ENCODE data around the gene FMN2.

FMN2 gene

DNA sequence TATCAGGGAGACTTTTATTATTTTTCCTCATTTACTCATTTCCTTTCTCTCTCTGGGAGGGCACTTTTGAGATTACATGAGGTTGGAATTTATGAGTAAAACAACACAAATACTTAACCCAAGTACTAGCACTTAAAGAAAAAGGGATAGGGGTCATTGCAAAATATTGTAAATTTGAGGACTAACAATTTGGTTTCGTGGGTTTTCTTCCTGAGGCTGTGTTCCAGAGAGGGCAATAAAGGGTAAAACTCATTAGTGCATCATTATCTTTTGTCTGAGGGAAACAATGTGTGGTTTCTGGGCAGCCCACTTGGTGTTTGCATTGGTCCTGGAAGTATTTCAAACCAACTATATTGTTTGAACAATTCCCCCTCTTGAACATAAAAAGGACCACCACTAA is 423.8 kb downstream of the FMN2 start:
- DNase-seq (ENCODE audit: low read depth in 1 of 2, low spot score in 1 of 2): no peak

DNA sequence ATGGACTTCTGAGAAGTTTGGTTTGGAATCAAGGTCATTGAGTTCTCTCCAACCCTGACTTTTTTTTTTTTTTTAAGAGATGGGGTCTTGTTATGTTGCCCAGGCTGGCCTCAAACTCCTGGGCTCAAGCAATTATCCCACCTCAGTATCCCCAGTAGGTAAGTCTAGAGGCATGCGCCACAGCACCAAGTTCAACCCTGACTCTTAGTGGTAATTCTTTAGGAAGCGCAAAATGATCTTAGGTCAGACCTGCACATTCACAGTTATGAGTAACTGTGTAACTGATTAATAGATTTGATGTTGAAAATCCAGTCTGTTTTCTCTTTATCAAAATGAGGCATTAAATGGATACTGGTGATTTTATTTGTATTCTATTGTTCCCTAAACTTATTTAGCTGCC is 424.4 kb downstream of the FMN2 start:
- DNase-seq (ENCODE audit: low read depth in 1 of 2, low spot score in 1 of 2): no peak

- no peak for DNase-seq (ENCODE audit: low read depth in 1 of 2, low spot score in 1 of 2)
These were observed 426.2 kb downstream of the FMN2 start for GRCh38 chr1:240517891-240518290.

- no peak for DNase-seq (ENCODE audit: low read depth in 1 of 2, low spot score in 1 of 2)
These were observed 430.6 kb downstream of the FMN2 start for GRCh38 chr1:240522122-240522822.

DNA sequence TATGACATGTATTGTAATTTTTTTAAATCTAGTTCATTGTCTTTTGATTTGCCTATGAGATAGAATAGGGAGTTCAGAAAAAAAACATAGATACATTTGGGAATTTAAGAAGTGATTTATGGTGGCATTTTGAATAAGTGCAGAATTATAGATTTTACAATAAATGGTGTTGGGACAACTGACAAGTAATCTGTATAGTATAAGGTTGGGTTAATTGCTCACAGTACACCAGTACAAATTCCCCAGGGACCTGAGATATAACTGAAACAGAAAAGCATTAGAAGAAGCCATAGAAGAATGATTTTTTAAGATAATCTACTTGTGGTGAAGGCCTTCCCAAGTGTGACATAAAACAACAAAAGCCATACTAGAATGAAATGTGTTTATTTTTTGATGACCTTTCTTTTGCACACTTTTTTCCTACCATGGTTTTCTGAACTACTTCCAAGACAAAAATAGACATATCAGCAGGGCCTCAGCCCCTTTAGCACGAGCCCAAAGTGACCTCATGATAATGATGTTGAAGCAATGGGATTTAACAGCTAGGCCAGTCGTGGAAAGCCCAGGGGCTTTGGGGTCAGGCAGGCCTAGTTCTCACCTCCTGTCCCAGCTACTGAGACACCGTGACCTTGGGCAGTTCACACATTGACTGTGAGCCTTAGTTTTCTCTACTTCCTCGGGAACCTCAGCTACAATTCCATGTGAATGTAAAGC is 432.8 kb downstream of the FMN2 start:
- DNase-seq (ENCODE audit: low read depth in 1 of 2, low spot score in 1 of 2): no peak

Data from activated CD4-positive, alpha-beta T cell treated with anti-CD3 and anti-CD28 coated beads, Interleukin-2, amount 50 U/mL, for 24 hours (primary cell).